DND-41 (cell line): ENCODE results near the gene SLC2A6.

Experiments
- ATAC-seq: fragments of 200-7000 bp; cut with Tn5 transposase; 3 replicates; pipeline ENCODE4 v1.9.1; 2021; ENCODE audit warnings: low read depth; ENCODE audit not compliant: insufficient read depth
- DNase-seq: peaks from one replicate; pipeline ENCODE4 v3.0.0-alpha.2; 2020
- H2AFZ ChIP-seq: 2 replicates; pipeline ENCODE4 v1.6.0; 2012; ENCODE audit warnings: low read depth, low read length
- H3K27ac ChIP-seq: 2 replicates; pipeline ENCODE4 v1.5.1; 2012; ENCODE audit warnings: low read length, inconsistent platforms
- H3K27me3 ChIP-seq: fragments of 200-600 bp; sonication (generic); 2 replicates; pipeline ENCODE4 v1.6.0; 2012; ENCODE audit warnings: low read length, mild to moderate bottlenecking, inconsistent platforms; ENCODE audit not compliant: insufficient read depth, poor library complexity
- H3K36me3 ChIP-seq: 2 replicates; pipeline ENCODE4 v1.5.1; 2012; ENCODE audit warnings: low read length, inconsistent platforms; ENCODE audit not compliant: insufficient read depth
- H3K4me1 ChIP-seq: 2 replicates; pipeline ENCODE4 v1.5.1; 2012; ENCODE audit warnings: mild to moderate bottlenecking, low read length; ENCODE audit not compliant: insufficient read depth
- H3K4me2 ChIP-seq: 2 replicates; pipeline ENCODE4 v1.6.0; 2012; ENCODE audit warnings: mild to moderate bottlenecking, moderate library complexity, low read length, inconsistent platforms; ENCODE audit not compliant: insufficient read depth
- H3K4me3 ChIP-seq, 2 experiments: fragments of 200-600 bp in 1 of 2; shearing (Covaris generic) in 1 of 2; 2 replicates each; pipeline ENCODE4 v1.5.1; 2012 to 2016; ENCODE audit warnings: inconsistent platforms in 2 of 2, low read length in 2 of 2, mild to moderate bottlenecking in 2 of 2, low read depth in 1 of 2, moderate library complexity in 1 of 2
- H3K79me2 ChIP-seq: 2 replicates; pipeline ENCODE4 v1.6.0; 2012; ENCODE audit warnings: low read length, inconsistent platforms; ENCODE audit not compliant: insufficient read depth
- H3K9ac ChIP-seq: 2 replicates; pipeline ENCODE4 v1.6.0; 2012; ENCODE audit warnings: low read depth, mild to moderate bottlenecking, inconsistent platforms, low read length, moderate library complexity
- H3K9me3 ChIP-seq: 2 replicates; pipeline ENCODE4 v1.5.1; 2012; ENCODE audit warnings: low read length, moderate library complexity, mild to moderate bottlenecking, inconsistent platforms; ENCODE audit not compliant: insufficient read depth, severe bottlenecking
- H4K20me1 ChIP-seq: 2 replicates; pipeline ENCODE4 v1.6.0; 2012; ENCODE audit warnings: low read length; ENCODE audit not compliant: insufficient read depth
- CTCF ChIP-seq: IDR thresholded peaks from 2 replicates; pipeline ENCODE4 v1.5.1; 2012; ENCODE audit warnings: borderline replicate concordance, low read length, moderate library complexity, mild to moderate bottlenecking; ENCODE audit not compliant: poor library complexity, severe bottlenecking; ENCODE audit errors: extremely low read depth
- EZH2 ChIP-seq: IDR thresholded peaks from 3 replicates; pipeline ENCODE4 v1.6.1; 2012; ENCODE audit warnings: borderline replicate concordance, low read depth, mild to moderate bottlenecking, moderate library complexity, low read length, inconsistent platforms; ENCODE audit not compliant: severe bottlenecking

Gene SLC2A6

GRCh38 chr9:133496861-133497842 lies 18.3 kb upstream of the SLC2A6 start:
- H3K4me1 ChIP-seq, result no peaks in the 10 kb centered on the region
- H3K79me2 ChIP-seq, result no peaks in the 10 kb centered on the region
- no peak for DNase-seq
- no peaks in the 10 kb centered on the region for H3K9me3 ChIP-seq
- no peak overlapping the region for H3K4me3 ChIP-seq
- no peak overlapping the region for H3K4me2 ChIP-seq
- H3K36me3 ChIP-seq, result no peaks in the 10 kb centered on the region
- H4K20me1 ChIP-seq, result no peaks in the 10 kb centered on the region
- TF ChIP-seq EZH2 (no peak), CTCF (no peak)
- H3K27me3 ChIP-seq, result no peaks in the 10 kb centered on the region
- no peak overlapping the region for H3K9ac ChIP-seq
- H3K27ac ChIP-seq, result no peak overlapping the region
- no peak for ATAC-seq
- no peak overlapping the region for H2AFZ ChIP-seq

GRCh38 chr9:133495327-133496293 lies 16.7 kb upstream of the SLC2A6 start:
- Histone ChIP-seq H3K9ac (no peak overlapping the region), H3K27me3 (no peaks in the 10 kb centered on the region), H3K4me1 (no peaks in the 10 kb centered on the region)

GRCh38 chr9:133494636-133495326 lies 15.9 kb upstream of the SLC2A6 start:
- H3K36me3 ChIP-seq, result no peaks in the 10 kb centered on the region
- no peak overlapping the region for H3K4me2 ChIP-seq
- DNase-seq (no peak), ATAC-seq (no peak)
- H4K20me1 ChIP-seq, result no peaks in the 10 kb centered on the region
- TF ChIP-seq CTCF, result no peak
- TF ChIP-seq EZH2, result no peak
- H2AFZ ChIP-seq, result no peak overlapping the region
- H3K27me3 ChIP-seq, result no peaks in the 10 kb centered on the region
- no peak overlapping the region for H3K9ac ChIP-seq
- no peak overlapping the region for H3K4me3 ChIP-seq
- no peaks in the 10 kb centered on the region for H3K79me2 ChIP-seq
- no peak overlapping the region for H3K27ac ChIP-seq
- no peaks in the 10 kb centered on the region for H3K4me1 ChIP-seq
- H3K9me3 ChIP-seq, result no peaks in the 10 kb centered on the region

More at GRCh38 chr9:133495327-133496293, 16.7 kb upstream of the SLC2A6 start:
- Histone ChIP-seq H3K79me2 (no peaks in the 10 kb centered on the region), H3K9me3 (no peaks in the 10 kb centered on the region), H3K36me3 (no peaks in the 10 kb centered on the region), H3K4me3 (no peak overlapping the region), H3K4me2 (no peak overlapping the region), H2AFZ (no peak overlapping the region), H4K20me1 (no peaks in the 10 kb centered on the region), H3K27ac (no peak overlapping the region)
- TF ChIP-seq CTCF (no peak), EZH2 (no peak)
- DNase-seq (no peak), ATAC-seq (no peak)
